Measurements from ENCODE around the gene PDE6H. TPM values are rescaled to one million over a fixed set of nuclear protein-coding genes. Genes with fewer than 3 reads are reported as not detected.

PDE6H gene
- total RNA-seq, 1 donor = not detected

DNA sequence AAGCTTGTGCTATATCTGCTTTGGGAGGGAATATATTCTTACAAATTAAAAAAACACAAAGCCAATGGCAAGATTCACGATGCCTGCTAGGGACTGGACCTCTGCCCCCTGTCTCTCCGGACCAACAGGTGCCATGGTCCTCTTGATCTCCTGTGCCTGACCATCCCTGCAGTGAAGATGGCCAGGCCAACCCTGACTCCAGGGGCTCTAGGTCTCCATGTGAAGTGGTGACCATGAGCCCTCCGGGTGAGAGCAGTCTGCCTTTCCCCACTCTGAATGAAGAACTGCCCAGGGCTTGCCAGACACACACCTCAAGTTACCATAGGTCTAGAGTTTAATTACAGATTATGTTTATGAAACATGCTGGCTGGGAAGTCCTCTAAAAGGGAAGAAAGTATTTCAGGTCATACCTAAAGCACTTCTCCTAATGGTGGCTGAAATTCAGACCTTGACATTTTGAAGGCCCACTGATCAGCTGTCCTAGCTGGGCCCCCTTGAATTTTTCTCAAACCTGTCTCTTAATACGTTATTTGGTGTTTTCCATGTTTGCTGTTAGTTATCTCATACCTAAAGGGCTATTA is 12.8 kb upstream of the PDE6H start:
- TF ChIP-seq, protein P1, sequence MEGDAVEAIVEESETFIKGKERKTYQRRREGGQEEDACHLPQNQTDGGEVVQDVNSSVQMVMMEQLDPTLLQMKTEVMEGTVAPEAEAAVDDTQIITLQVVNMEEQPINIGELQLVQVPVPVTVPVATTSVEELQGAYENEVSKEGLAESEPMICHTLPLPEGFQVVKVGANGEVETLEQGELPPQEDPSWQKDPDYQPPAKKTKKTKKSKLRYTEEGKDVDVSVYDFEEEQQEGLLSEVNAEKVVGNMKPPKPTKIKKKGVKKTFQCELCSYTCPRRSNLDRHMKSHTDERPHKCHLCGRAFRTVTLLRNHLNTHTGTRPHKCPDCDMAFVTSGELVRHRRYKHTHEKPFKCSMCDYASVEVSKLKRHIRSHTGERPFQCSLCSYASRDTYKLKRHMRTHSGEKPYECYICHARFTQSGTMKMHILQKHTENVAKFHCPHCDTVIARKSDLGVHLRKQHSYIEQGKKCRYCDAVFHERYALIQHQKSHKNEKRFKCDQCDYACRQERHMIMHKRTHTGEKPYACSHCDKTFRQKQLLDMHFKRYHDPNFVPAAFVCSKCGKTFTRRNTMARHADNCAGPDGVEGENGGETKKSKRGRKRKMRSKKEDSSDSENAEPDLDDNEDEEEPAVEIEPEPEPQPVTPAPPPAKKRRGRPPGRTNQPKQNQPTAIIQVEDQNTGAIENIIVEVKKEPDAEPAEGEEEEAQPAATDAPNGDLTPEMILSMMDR (IDR thresholded peaks at IDR 0.05; ENCODE audit: extremely low read depth, low read depth, low read length) = no peak
- Histone ChIP-seq H4K20me1 (ENCODE audit: insufficient read depth, low read length) (no peaks in the 10 kb centered on the region), H3K4me3 (ENCODE audit: insufficient read depth, low read length) (no peak overlapping the region), H2AFZ (ENCODE audit: low read length) (no peak overlapping the region), H3K27ac (ENCODE audit: low read depth, low read length) (no peak overlapping the region), H3K36me3 (ENCODE audit: insufficient read depth, low read length) (no peaks in the 10 kb centered on the region), H3K9me3 (ENCODE audit: low read depth, low read length) (no peaks in the 10 kb centered on the region), H3K4me2 (ENCODE audit: insufficient read depth, low read length) (no peak overlapping the region), H3K79me2 (ENCODE audit: insufficient read depth, low read length) (no peaks in the 10 kb centered on the region), H3K27me3 (ENCODE audit: insufficient read depth, low read length) (no peaks in the 10 kb centered on the region), H3K4me1 (ENCODE audit: insufficient read depth, low read length) (peaks cover 11% of the 10 kb centered on the region)
- DNase-seq (ENCODE audit: insufficient read length, low spot score, missing footprints) = no peak

DNA sequence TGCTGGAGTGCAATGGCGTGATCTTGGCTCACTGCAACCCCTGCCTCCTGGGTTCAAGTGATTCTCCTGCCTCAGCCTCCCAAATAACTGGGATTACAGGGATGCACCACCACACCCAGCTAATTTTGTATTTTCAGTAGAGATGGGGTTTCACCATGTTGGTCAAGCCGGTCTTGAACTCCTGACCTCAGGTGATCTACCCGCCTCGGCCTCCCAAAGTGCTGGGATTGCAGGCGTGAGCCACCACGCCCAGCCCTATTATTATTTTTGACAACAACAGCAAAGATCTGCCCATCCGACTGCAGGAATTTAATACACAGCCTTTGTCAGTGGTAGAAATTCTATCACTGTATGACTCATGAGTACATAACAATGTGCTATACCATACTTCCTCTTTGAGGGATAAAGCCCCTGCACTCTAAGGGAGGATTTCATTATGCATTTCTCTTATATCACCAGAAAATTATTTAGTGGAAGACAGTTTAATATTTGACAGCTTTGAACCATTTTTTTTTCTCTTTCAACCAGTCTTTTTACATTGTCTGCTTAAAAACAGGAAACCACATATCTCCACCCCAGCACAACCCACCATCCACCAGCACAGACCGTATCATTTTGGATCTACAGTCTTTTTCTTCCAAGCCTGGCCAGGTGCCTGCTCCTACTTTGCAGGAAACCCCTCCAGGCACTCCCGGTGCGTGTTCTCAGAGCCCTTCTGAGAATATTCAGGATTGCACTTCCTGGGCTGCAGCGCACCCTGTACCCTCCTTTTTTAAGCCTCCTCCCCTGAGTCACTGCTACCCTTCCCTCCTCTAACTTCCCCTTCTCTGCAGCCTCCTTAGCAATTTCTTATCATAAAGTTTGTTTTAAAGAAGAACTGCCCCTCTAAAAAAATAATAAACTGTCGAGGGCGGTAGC is 12.0 kb upstream of the PDE6H start:
- no peaks in the 10 kb centered on the region for H4K20me1 ChIP-seq (ENCODE audit: insufficient read depth, low read length)
- H3K9me3 ChIP-seq (ENCODE audit: low read depth, low read length) = no peaks in the 10 kb centered on the region
- H3K4me3 ChIP-seq (ENCODE audit: insufficient read depth, low read length) = peak overlapping the region; percentile 52
- H3K4me1 ChIP-seq (ENCODE audit: insufficient read depth, low read length) = peaks cover 11% of the 10 kb centered on the region
- no peak overlapping the region for H3K27ac ChIP-seq (ENCODE audit: low read depth, low read length)
- TF ChIP-seq, protein P1 (IDR thresholded peaks at IDR 0.05; ENCODE audit: extremely low read depth, low read depth, low read length) = no peak
- no peaks in the 10 kb centered on the region for H3K36me3 ChIP-seq (ENCODE audit: insufficient read depth, low read length)
- H2AFZ ChIP-seq (ENCODE audit: low read length) = peak overlapping the region; percentile 76
- H3K27me3 ChIP-seq (ENCODE audit: insufficient read depth, low read length) = no peaks in the 10 kb centered on the region
- peak; percentile 60 for DNase-seq (ENCODE audit: insufficient read length, low spot score, missing footprints)
- H3K4me2 ChIP-seq (ENCODE audit: insufficient read depth, low read length) = peak overlapping the region; percentile 79
- H3K79me2 ChIP-seq (ENCODE audit: insufficient read depth, low read length) = no peaks in the 10 kb centered on the region

DNA sequence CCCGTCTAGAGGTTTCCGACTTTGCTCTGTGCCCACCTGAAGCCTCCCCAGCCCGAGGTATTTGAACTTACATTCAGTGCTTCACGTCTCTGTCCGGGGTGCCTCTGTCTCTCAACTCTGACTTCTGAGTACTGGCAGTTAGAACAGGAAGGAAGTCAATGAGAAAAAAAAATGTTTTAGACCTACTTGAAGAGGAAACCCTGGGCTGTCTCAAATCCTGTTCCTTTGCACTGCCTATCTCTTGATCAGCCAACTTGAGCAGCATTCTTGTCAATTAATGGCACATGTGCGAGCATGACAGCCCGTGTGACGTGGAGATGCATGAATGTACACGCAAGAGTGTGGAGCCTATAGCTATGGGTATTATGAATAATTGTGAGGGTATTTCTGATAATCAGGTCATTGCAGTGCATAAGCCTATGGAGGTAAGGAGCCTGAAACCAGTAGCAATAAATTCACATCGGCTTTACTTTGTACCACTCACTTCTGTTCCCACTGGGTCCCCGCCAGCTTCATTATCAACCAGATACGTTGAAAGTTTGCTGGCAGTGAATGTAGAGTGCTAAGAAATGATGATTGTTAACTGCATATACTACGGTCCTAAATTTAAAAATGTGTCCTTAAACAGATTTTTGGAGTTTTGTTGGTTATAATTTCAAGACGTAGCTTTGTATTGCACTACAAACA is 11.2 kb upstream of the PDE6H start, which contains the start of gene ARHGDIB:
Gene ARHGDIB (minus strand): TSS at position 136 of the 687 bp plus-strand sequence. CDS start 10,889 bp downstream, outside the sequence.
- Histone ChIP-seq H3K36me3 (ENCODE audit: insufficient read depth, low read length) (no peaks in the 10 kb centered on the region), H3K4me2 (ENCODE audit: insufficient read depth, low read length) (peak within 1 kb of the TSS; percentile 79), H4K20me1 (ENCODE audit: insufficient read depth, low read length) (no peaks in the 10 kb centered on the region), H3K27ac (ENCODE audit: low read depth, low read length) (no peak within 1 kb of the TSS), H3K4me1 (ENCODE audit: insufficient read depth, low read length) (peaks cover 11% of the 10 kb centered on the region), H2AFZ (ENCODE audit: low read length) (peak within 1 kb of the TSS; percentile 76), H3K4me3 (ENCODE audit: insufficient read depth, low read length) (peak within 1 kb of the TSS; percentile 52), H3K79me2 (ENCODE audit: insufficient read depth, low read length) (no peaks in the 10 kb centered on the region), H3K27me3 (ENCODE audit: insufficient read depth, low read length) (no peaks in the 10 kb centered on the region), H3K9me3 (ENCODE audit: low read depth, low read length) (no peaks in the 10 kb centered on the region)
- no peak for DNase-seq (ENCODE audit: insufficient read length, low spot score, missing footprints)
- TF ChIP-seq, protein P1 (IDR thresholded peaks at IDR 0.05; ENCODE audit: extremely low read depth, low read depth, low read length) = no peak
